Common myeloid progenitor, CD34-positive (primary cell): ENCODE data around the gene MIPOL1.
A peak's percentile ranks its signal among the peaks of the same experiment; 100 is the strongest.

Experiments used
- CTCF ChIA-PET: fragments of 350-600 bp; sonication (Branson Sonifier 250); formaldehyde crosslinking; loops from one replicate; lab custom pipeline; 2021; ENCODE audit warnings: antibody characterized with exemption; lab: Charles Lee
- POLR2A ChIA-PET: fragments of 350-600 bp; sonication (Branson Sonifier 250); formaldehyde crosslinking; loops from one replicate; lab custom pipeline; 2021; ENCODE audit warnings: antibody characterized with exemption; lab: Charles Lee
- DNase-seq, 3 donors: peaks; one replicate each; pipeline versions ENCODE4 v3.0.0 to v3.0.0-alpha.2; 2013
- H3K27ac ChIP-seq, 2 experiments: 1 replicate in 1 of 2; 2 replicates in 1 of 2; pipeline ENCODE4 v1.7.0; 2013; ENCODE audit warnings: inconsistent platforms in 2 of 2, low read length in 2 of 2, mild to moderate bottlenecking in 2 of 2, low read depth in 1 of 2, moderate library complexity in 1 of 2; ENCODE audit not compliant: severe bottlenecking in 2 of 2, insufficient read depth in 1 of 2, poor library complexity in 1 of 2
- H3K27me3 ChIP-seq, 5 experiments: replicated peaks in 2 of 5; 1 replicate in 3 of 5; 2 replicates in 2 of 5; pipeline versions ENCODE4 v1.6.1 to v1.7.0; 2013; ENCODE audit warnings: low read length in 4 of 5, mild to moderate bottlenecking in 2 of 5, moderate library complexity in 2 of 5, inconsistent platforms in 1 of 5; ENCODE audit not compliant: insufficient read depth in 5 of 5, control insufficient read depth in 4 of 5
- H3K36me3 ChIP-seq, 4 experiments: 1 replicate in 2 of 4; 2 replicates in 2 of 4; pipeline versions ENCODE4 v1.6.1 to v1.7.0; 2013; ENCODE audit warnings: low read length in 3 of 4, control low read depth in 1 of 4, mild to moderate bottlenecking in 1 of 4; ENCODE audit not compliant: control insufficient read depth in 4 of 4, insufficient read depth in 4 of 4
- H3K4me1 ChIP-seq, 4 experiments: 1 replicate in 3 of 4; 2 replicates in 1 of 4; pipeline versions ENCODE4 v1.6.1 to v1.7.1; 2013; ENCODE audit warnings: low read length in 3 of 4, mild to moderate bottlenecking in 3 of 4, control low read depth in 1 of 4, inconsistent platforms in 1 of 4, moderate library complexity in 1 of 4; ENCODE audit not compliant: control insufficient read depth in 4 of 4, insufficient read depth in 4 of 4; ENCODE audit errors: control extremely low read depth in 1 of 4
- H3K4me3 ChIP-seq, 7 experiments: 1 replicate in 4 of 7; 2 replicates in 3 of 7; pipeline versions ENCODE4 v1.5.1 to v1.7.0; 2013; ENCODE audit warnings: mild to moderate bottlenecking in 7 of 7, low read length in 6 of 7, moderate library complexity in 6 of 7, inconsistent platforms in 2 of 7, low read depth in 2 of 7, control low read depth in 1 of 7; ENCODE audit not compliant: insufficient read depth in 4 of 7, control insufficient read depth in 1 of 7; ENCODE audit errors: extremely low read depth in 1 of 7
- H3K9me3 ChIP-seq, 5 experiments: 1 replicate in 4 of 5; 2 replicates in 1 of 5; pipeline versions ENCODE4 v1.6.1 to v1.7.1; 2013; ENCODE audit warnings: low read length in 4 of 5, mild to moderate bottlenecking in 2 of 5, inconsistent platforms in 1 of 5, low read depth in 1 of 5, moderate library complexity in 1 of 5; ENCODE audit not compliant: control insufficient read depth in 4 of 5, insufficient read depth in 2 of 5; ENCODE audit errors: control extremely low read depth in 1 of 5
- WGBS: methylation state at CpG from one replicate; pipeline ENCODE4 v1.1.5; 2013; ENCODE audit not compliant: insufficient coverage; 5-methylcytosine and 5-hydroxymethylcytosine counted together

The MIPOL1 gene

GRCh38 chr14:37196604-37197420, 925 bp upstream of the MIPOL1 start:
- CTCF ChIA-PET = interaction anchor here (1.0 to 1.6 kb wide), 2 partner anchors 34 to 48 kb away, joined by 3 to 6 read pairs; no protein-coding TSS in a partner anchor
- WGBS = 99% methylated on average over 15 of the region's 17 CpGs

GRCh38 chr14:37198273-37198598, 499 bp downstream of the MIPOL1 start:
- WGBS = 7% methylated on average over 5 of the region's 11 CpGs

More at GRCh38 chr14:37196604-37197420, 925 bp upstream of the MIPOL1 start:
- DNase-seq = no peak
- POLR2A ChIA-PET = interaction anchor here (1.0 kb wide), 1 partner anchor 10 kb away, joined by 4 read pairs; no protein-coding TSS in a partner anchor
- H3K36me3 ChIP-seq = no peaks in the 10 kb centered on the region
- no peaks in the 10 kb centered on the region for H3K27me3 ChIP-seq
- H3K4me3 ChIP-seq = peak overlapping the region in 5 of 7 experiments; percentile 72 to 83 (median 82)
- H3K27ac ChIP-seq = peak overlapping the region in 1 of 2 experiments; percentile 76
- H3K9me3 ChIP-seq = no peaks in the 10 kb centered on the region
- peaks cover 0 to 15% (median 8%) of the 10 kb centered on the region in 4 experiments for H3K4me1 ChIP-seq

GRCh38 chr14:37198907-37199306, 1.2 kb downstream of the MIPOL1 start:
- no peak for DNase-seq
- 100% methylated on average over 2 of the region's 5 CpGs for WGBS
- Histone ChIP-seq H3K9me3 (no peaks in the 10 kb centered on the region), H3K4me1 (peaks cover 0 to 15% (median 8%) of the 10 kb centered on the region in 4 experiments), H3K36me3 (no peaks in the 10 kb centered on the region), H3K27me3 (no peaks in the 10 kb centered on the region), H3K4me3 (peak overlapping the region in 1 of 7 experiments; percentile 83), H3K27ac (no peak overlapping the region)
- ChIA-PET POLR2A (no interaction called here), CTCF (no interaction called here)

More at GRCh38 chr14:37198273-37198598, 499 bp downstream of the MIPOL1 start:
- Histone ChIP-seq H3K4me1 (peaks cover 0 to 15% (median 8%) of the 10 kb centered on the region in 4 experiments), H3K27me3 (no peaks in the 10 kb centered on the region), H3K9me3 (no peaks in the 10 kb centered on the region), H3K4me3 (peak overlapping the region; percentile 63 to 83 (median 78)), H3K36me3 (no peaks in the 10 kb centered on the region), H3K27ac (peak overlapping the region in 1 of 2 experiments; percentile 76)
- CTCF ChIA-PET = interaction anchor here (1.0 kb wide), 1 partner anchor 49 kb away, joined by 3 read pairs; no protein-coding TSS in a partner anchor
- POLR2A ChIA-PET = no interaction called here
- DNase-seq = peak in 2 of 3 donors; percentile 26 to 47

DNA sequence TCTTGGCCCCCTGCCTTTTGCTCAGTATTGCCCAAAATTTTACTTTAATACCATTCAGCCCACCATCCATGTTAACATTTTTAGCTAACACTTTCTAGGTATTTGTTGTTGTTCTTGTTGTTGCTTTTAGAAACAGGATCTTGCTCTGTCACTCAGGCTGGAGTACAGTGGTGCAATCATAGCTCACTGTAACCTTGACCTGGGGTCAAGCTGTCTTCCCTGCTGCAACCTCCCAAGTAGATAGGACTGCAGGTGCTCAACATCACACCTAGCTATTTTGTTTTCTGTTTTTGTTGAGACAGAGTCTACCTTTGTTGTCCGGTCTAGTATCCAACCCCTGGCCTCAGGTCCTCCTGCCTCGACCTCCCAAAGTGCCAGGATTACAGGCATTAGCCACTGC, 4.0 kb downstream of the MIPOL1 start:
- POLR2A ChIA-PET = no interaction called here
- H3K27me3 ChIP-seq = no peaks in the 10 kb centered on the region

GRCh38 chr14:37202265-37202664, 4.5 kb downstream of the MIPOL1 start:
- no peaks in the 10 kb centered on the region for H3K36me3 ChIP-seq
- CTCF ChIA-PET = interaction anchor here (0.9 kb wide), 1 partner anchor 18 kb away, joined by 3 read pairs; no protein-coding TSS in a partner anchor
- DNase-seq = no peak
- no peak overlapping the region for H3K4me3 ChIP-seq
- WGBS = 100% methylated on average over 1 of the region's 2 CpGs
- no peak overlapping the region for H3K27ac ChIP-seq
- peaks cover 0 to 12% (median 6%) of the 10 kb centered on the region in 4 experiments for H3K4me1 ChIP-seq
- POLR2A ChIA-PET = no interaction called here
- peaks cover 0 to 15% (median 7%) of the 10 kb centered on the region in 5 experiments for H3K9me3 ChIP-seq
- H3K27me3 ChIP-seq = no peaks in the 10 kb centered on the region

More for the DNA sequence above, 4.0 kb downstream of the MIPOL1 start:
- CTCF ChIA-PET = interaction anchor here (0.9 kb wide), 1 partner anchor 19 kb away, joined by 3 read pairs; no protein-coding TSS in a partner anchor
- DNase-seq = no peak
- H3K9me3 ChIP-seq = peaks cover 0 to 11% (median 7%) of the 10 kb centered on the region in 5 experiments
- H3K4me3 ChIP-seq = no peak overlapping the region
- 80% methylated on average over 1 of the region's 2 CpGs for WGBS
- H3K36me3 ChIP-seq = no peaks in the 10 kb centered on the region
- no peak overlapping the region for H3K27ac ChIP-seq
- peaks cover 0 to 15% (median 8%) of the 10 kb centered on the region in 4 experiments for H3K4me1 ChIP-seq

GRCh38 chr14:37202812-37203211, 5.1 kb downstream of the MIPOL1 start:
- Histone ChIP-seq H3K4me3 (no peak overlapping the region), H3K36me3 (no peaks in the 10 kb centered on the region), H3K27me3 (no peaks in the 10 kb centered on the region), H3K9me3 (peaks cover 0 to 15% (median 7%) of the 10 kb centered on the region in 5 experiments), H3K27ac (no peak overlapping the region), H3K4me1 (peaks cover 0 to 8% (median 1%) of the 10 kb centered on the region in 4 experiments)
- ChIA-PET POLR2A (no interaction called here), CTCF (interaction anchor here (0.9 kb wide), 1 partner anchor 44 kb away, joined by 3 read pairs; no protein-coding TSS in a partner anchor)
- no CpG with 5 or more reads among the region's 2 CpGs for WGBS
- DNase-seq = no peak
